Measurements from ENCODE around the gene TCN2.

DNA sequence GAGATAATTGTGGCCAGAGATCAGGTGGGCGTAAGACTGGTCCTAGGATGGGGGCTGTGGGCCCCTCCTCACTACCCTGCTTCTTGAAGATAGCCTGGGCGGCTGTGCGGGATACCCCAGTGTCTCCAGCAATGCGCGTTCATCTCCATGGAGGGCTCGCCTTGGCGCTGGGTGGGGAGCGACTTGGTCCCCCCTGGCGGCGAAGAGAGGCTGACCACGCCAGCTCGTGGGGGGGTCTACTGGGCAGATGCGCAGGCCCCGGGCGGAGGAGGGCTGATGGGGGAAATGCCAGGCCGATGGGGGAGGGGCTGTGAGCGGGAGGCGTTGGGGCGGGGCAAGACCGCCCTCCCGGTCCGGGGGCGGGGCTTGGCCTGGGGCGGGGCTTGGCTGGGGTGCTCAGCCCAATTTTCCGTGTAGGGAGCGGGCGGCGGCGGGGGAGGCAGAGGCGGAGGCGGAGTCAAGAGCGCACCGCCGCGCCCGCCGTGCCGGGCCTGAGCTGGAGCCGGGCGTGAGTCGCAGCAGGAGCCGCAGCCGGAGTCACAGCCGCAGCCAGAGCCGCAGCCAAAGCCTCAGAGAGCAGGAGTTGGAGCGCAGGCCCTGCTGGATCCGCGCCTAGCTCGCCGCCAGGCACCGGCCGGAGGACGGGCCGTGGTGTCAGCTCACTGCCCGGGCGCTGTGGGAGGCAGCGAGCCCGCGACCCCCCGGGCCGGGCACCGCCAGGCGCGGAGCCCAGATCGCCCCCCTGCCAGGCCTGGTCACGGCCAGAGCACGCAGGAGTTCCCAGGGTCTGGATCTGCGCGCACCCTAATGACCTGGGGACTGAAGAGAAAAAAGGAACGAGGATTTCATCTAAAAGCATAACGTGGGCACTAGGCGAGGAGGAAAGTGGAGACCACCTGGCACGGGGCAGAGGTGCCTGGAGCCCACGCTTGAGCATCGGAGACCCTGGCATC, 28.6 kb downstream of the TCN2 start, which contains the start of gene SLC35E4:
- TF ChIP-seq POLR2A (IDR thresholded peaks at IDR 0.05) (peak; percentile 81), POLR2AphosphoS5 (IDR thresholded peaks at IDR 0.05) (peak; percentile 41)
- TF ChIP-seq, protein P1, sequence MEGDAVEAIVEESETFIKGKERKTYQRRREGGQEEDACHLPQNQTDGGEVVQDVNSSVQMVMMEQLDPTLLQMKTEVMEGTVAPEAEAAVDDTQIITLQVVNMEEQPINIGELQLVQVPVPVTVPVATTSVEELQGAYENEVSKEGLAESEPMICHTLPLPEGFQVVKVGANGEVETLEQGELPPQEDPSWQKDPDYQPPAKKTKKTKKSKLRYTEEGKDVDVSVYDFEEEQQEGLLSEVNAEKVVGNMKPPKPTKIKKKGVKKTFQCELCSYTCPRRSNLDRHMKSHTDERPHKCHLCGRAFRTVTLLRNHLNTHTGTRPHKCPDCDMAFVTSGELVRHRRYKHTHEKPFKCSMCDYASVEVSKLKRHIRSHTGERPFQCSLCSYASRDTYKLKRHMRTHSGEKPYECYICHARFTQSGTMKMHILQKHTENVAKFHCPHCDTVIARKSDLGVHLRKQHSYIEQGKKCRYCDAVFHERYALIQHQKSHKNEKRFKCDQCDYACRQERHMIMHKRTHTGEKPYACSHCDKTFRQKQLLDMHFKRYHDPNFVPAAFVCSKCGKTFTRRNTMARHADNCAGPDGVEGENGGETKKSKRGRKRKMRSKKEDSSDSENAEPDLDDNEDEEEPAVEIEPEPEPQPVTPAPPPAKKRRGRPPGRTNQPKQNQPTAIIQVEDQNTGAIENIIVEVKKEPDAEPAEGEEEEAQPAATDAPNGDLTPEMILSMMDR (IDR thresholded peaks at IDR 0.05) = peak in 1 of 4 experiments; percentile 24
